Camera-type eye (tissue), 1 donor: ENCODE results near the gene ZNF236. TPM values are rescaled to one million over a fixed set of nuclear protein-coding genes. Genes with fewer than 3 reads are reported as not detected.

Experiments used
- total RNA-seq: library from RNA; depleted of rRNA; stranded (reverse); fragments of >200 nt; gene quantifications from one replicate; pipeline ENCODE4 v1.2.3, GENCODE V29; 2014

The ZNF236 gene
- 28.6 TPM for total RNA-seq

DNA sequence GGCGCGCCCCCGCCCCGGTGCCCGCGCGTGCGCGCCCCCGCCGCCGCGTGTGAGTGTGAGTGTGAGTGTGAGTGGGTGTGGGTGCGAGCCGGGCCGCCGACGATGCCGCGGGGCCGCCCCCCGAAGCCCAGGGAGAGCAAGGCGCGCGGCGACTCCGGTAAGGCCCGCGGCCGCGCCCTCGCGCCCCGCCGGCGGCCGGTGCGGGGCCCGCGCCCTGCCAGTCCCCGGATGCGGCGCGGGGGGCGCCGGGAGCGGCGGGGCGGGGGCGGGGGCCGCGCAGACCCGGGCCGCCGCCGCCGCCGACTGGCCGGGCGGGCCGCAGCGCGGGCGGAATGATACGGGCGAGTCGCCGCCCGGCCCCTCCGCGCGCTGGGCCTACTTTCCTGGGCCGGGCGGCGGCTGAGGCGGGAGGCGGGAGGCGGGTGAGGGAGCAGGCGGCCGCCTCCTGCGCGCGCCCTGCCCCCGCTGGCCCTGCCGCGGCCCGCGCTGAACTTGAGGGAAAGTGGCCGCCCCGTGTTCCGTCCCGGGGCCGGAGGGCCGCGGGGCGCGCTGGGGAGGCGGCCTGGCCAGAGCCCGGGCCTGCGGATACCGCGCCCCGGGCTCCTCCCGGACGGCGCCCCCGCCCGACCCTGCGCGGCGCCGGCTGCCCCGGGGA lies at the start of gene ZNF236:
Gene ZNF236 (plus strand): TSS at position 52 of the 655 bp plus-strand sequence. CDS start 51 bp downstream, at position 103.

